ENCODE results near the gene LPIN2. TPM values are rescaled to one million over a fixed set of nuclear protein-coding genes. Genes with fewer than 3 reads are reported as not detected.
A peak's percentile ranks its signal among the peaks of the same experiment; 100 is the strongest.

The LPIN2 gene
- total RNA-seq, 3 donors from 2014 or later (not counting 1 experiment from before 2014, with no cell fraction given) = 32.9 to 58.8 (median 57.1) TPM

DNA sequence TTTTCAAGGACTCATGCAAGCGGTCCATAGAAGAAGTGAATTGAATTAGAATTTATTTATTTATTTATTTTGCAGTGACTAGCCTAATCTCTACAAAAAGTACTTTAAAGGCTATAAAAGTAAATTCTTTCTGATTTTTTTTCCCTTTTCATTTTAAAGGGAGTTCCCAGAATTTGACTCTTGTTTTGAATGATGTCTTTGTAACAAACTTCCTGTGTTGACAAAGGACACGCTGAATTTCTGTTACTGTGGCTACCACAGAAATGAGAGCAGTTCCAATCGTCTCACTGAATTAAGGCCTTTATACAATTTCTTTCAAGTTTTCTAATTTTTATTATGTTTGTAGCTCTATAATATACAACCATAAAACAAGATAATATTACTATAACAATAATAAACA lies 46.3 kb upstream of the LPIN2 start:
- Histone ChIP-seq H3K27me3 (ENCODE audit: control insufficient read depth, insufficient read depth, low read length) (no peaks in the 10 kb centered on the region), H3K4me1 (ENCODE audit: control insufficient read depth, insufficient read depth, low read length) (peaks cover 55% of the 10 kb centered on the region), H3K4me3 (ENCODE audit: low read length) (no peak overlapping the region), H3K9me3 (ENCODE audit: control insufficient read depth, insufficient read depth, low read length) (no peaks in the 10 kb centered on the region), H3K36me3 (ENCODE audit: control insufficient read depth, insufficient read depth, low read length) (no peaks in the 10 kb centered on the region), H3K27ac (ENCODE audit: low read length) (peak overlapping the region; percentile 90)
- peak in 1 of 2 donors; percentile 75 for DNase-seq
- TF ChIP-seq, protein P1, sequence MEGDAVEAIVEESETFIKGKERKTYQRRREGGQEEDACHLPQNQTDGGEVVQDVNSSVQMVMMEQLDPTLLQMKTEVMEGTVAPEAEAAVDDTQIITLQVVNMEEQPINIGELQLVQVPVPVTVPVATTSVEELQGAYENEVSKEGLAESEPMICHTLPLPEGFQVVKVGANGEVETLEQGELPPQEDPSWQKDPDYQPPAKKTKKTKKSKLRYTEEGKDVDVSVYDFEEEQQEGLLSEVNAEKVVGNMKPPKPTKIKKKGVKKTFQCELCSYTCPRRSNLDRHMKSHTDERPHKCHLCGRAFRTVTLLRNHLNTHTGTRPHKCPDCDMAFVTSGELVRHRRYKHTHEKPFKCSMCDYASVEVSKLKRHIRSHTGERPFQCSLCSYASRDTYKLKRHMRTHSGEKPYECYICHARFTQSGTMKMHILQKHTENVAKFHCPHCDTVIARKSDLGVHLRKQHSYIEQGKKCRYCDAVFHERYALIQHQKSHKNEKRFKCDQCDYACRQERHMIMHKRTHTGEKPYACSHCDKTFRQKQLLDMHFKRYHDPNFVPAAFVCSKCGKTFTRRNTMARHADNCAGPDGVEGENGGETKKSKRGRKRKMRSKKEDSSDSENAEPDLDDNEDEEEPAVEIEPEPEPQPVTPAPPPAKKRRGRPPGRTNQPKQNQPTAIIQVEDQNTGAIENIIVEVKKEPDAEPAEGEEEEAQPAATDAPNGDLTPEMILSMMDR (IDR thresholded peaks at IDR 0.05) = no peak
- intact Hi-C loops (cut with micrococcal nuclease) = loop anchor here (2.0 kb wide), 1 partner anchor 70 kb away; no protein-coding TSS in a partner anchor
- Mint-ChIP-seq H3K9me3 (no peaks in the 10 kb centered on the region), H3K36me3 (no peaks in the 10 kb centered on the region), H3K4me3 (peak overlapping the region; percentile 70), H3K27me3 (ENCODE audit: low read depth in 2 of 2) (no peaks in the 10 kb centered on the region), H3K27ac (peak overlapping the region; percentile 87 to 99), H3K4me1 (peaks cover 62 to 64% of the 10 kb centered on the region in 2 donors)
- peak; percentile 37 to 59 (median 46) for ATAC-seq
- WGBS (ENCODE audit: insufficient coverage) = 7% methylated on average over 2 of the region's 3 CpGs

DNA sequence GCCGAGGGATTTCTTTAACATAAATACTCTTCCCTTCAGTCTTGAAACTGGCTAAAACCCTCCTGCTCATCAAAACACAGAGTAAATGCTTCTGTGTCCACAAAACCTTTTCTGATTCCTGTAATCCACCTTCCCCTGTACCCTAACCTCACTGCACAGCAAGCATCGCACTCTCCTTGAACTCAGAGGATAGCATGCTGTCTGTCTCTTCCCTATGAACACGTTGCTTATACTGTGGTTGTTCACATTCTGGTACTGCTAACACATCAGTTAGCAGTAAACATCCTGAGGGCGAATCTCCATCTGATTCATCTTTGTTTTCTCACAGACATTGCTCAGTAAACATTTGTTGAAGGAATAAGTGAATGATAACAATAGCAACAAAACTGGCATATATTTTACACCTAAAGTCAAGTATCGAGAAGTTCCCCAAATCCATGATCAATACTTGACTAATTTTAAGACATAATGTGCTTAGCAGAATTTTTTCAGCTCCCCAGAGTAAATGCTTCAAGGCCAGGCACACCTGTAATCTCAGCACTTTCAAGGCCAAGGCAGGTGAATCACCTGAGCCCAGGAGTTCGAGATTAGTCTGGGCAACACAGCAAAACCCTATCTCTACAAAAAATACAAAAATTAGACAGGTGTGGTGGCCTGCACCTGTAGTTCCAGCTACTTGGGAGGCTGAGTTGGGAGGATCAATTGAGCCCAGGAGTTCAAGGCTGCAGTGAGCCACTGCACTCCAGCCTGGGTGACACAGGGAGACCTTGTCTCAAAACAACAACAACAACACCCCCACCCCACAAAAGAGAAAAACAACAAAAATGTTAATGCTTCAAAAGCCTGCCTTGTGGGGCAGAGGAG lies 45.6 kb upstream of the LPIN2 start:
- Mint-ChIP-seq H3K27me3 (ENCODE audit: low read depth in 2 of 2) (no peaks in the 10 kb centered on the region), H3K27ac (peak overlapping the region; percentile 87 to 99), H3K9me3 (no peaks in the 10 kb centered on the region), H3K4me3 (peak overlapping the region; percentile 70), H3K4me1 (peaks cover 62 to 64% of the 10 kb centered on the region in 2 donors), H3K36me3 (no peaks in the 10 kb centered on the region)
- DNase-seq (peak; percentile 21 to 61), ATAC-seq (peak; percentile 60 to 74 (median 63))
- H3K4me3 ChIP-seq (ENCODE audit: low read length) = no peak overlapping the region
- intact Hi-C loops (cut with micrococcal nuclease) = loop anchor here (2.0 kb wide), 1 partner anchor 70 kb away; no protein-coding TSS in a partner anchor
- H3K9me3 ChIP-seq (ENCODE audit: control insufficient read depth, insufficient read depth, low read length) = no peaks in the 10 kb centered on the region
- 51% methylated on average over 5 of the region's 6 CpGs for WGBS (ENCODE audit: insufficient coverage)
- H3K4me1 ChIP-seq (ENCODE audit: control insufficient read depth, insufficient read depth, low read length) = peaks cover 55% of the 10 kb centered on the region
- H3K27ac ChIP-seq (ENCODE audit: low read length) = peak overlapping the region; percentile 90
- H3K36me3 ChIP-seq (ENCODE audit: control insufficient read depth, insufficient read depth, low read length) = no peaks in the 10 kb centered on the region
- TF ChIP-seq, protein P1 (IDR thresholded peaks at IDR 0.05) = no peak
- no peaks in the 10 kb centered on the region for H3K27me3 ChIP-seq (ENCODE audit: control insufficient read depth, insufficient read depth, low read length)

DNA sequence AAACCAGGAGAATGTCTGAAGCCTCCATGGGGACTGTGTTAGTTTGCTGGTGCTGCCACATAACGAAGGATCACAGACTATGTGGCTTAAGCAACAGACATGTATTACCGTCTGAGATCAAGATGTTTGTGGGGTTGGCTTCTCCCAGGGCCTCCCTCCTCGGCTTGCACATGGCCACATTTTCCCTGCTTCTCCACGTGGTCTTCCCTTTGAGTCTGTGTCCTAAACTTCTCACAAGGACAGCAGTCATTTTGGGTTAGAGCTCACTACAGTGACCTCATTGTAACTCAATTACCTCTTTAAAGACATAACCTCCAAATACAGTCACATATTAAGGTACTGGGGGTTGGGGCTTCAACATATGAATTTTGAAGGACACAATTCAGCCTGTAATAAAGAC lies 44.6 kb upstream of the LPIN2 start:
- H3K4me3 Mint-ChIP-seq = no peak overlapping the region
- H3K27ac ChIP-seq (ENCODE audit: low read length) = peak overlapping the region; percentile 90
- no peaks in the 10 kb centered on the region for H3K36me3 ChIP-seq (ENCODE audit: control insufficient read depth, insufficient read depth, low read length)
- H3K4me1 Mint-ChIP-seq = peaks cover 52 to 61% of the 10 kb centered on the region in 2 donors
- H3K9me3 Mint-ChIP-seq = no peaks in the 10 kb centered on the region
- intact Hi-C loops (cut with micrococcal nuclease) = no loop called here
- peaks cover 47% of the 10 kb centered on the region for H3K4me1 ChIP-seq (ENCODE audit: control insufficient read depth, insufficient read depth, low read length)
- H3K4me3 ChIP-seq (ENCODE audit: low read length) = no peak overlapping the region
- ATAC-seq (no peak), DNase-seq (no peak)
- H3K9me3 ChIP-seq (ENCODE audit: control insufficient read depth, insufficient read depth, low read length) = no peaks in the 10 kb centered on the region
- H3K27me3 Mint-ChIP-seq (ENCODE audit: low read depth in 2 of 2) = peaks cover 0 to 4% of the 10 kb centered on the region in 2 donors
- WGBS (ENCODE audit: insufficient coverage) = 93% methylated on average over 4 of the region's 4 CpGs
- peak overlapping the region; percentile 87 to 99 for H3K27ac Mint-ChIP-seq
- TF ChIP-seq, protein P1 (IDR thresholded peaks at IDR 0.05) = no peak
- H3K27me3 ChIP-seq (ENCODE audit: control insufficient read depth, insufficient read depth, low read length) = no peaks in the 10 kb centered on the region
- H3K36me3 Mint-ChIP-seq = no peaks in the 10 kb centered on the region

All from natural killer cell (primary cell).